Stimulated activated CD4-positive, alpha-beta T cell treated with anti-CD3 and anti-CD28 coated beads, Interleukin-4, amount 100 ng/mL, for 4 hours (primary cell): ENCODE measurements around the gene IFIH1.

Experiments
- DNase-seq, 2 experiments: peaks; one replicate each; pipeline ENCODE4 v3.0.0-alpha.2; 2020

IFIH1 gene

GRCh38 chr2:162318328-162319180 is at the start of gene IFIH1:
IFIH1 (minus strand) TSS chr2:162318684; CDS start chr2:162318307, 377 bp downstream.
- DNase-seq: peak; percentile 57 to 77

DNA sequence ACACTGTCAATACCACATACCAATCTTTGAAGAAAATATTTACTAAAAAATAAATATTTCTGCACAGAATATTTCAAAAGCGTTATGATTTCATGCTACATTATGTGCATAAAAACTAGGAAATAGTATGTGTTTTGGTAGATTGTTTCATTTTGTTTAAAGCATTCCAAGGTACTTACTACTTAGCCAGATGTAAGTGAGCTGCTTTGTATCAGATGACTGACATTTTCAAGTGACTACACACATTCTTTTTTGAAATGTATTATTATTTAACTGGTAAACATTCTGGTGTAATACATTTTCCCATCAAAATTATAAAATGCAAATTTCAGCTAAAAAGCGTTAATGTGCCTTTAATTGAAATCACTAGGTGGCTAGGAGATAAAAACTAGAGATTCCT is 46.9 kb upstream of the IFIH1 start:
- no peak for DNase-seq

DNA sequence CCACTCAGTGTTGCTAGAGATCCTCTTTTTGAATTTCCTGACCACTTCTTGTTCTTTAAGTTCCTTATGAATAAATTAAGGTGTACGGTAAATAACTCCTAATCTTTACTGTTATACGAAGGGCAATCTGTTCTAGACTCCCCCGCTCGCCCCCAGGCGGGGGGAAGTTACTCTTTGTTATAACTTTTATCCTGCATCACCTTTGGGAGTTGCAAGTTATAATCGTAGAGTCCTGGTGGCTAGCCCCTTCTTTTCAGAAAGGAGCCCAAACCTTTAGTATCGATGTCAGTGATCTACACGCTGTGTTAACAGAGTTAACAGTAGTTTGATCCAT is 26.1 kb upstream of the IFIH1 start:
- no peak for DNase-seq

DNA sequence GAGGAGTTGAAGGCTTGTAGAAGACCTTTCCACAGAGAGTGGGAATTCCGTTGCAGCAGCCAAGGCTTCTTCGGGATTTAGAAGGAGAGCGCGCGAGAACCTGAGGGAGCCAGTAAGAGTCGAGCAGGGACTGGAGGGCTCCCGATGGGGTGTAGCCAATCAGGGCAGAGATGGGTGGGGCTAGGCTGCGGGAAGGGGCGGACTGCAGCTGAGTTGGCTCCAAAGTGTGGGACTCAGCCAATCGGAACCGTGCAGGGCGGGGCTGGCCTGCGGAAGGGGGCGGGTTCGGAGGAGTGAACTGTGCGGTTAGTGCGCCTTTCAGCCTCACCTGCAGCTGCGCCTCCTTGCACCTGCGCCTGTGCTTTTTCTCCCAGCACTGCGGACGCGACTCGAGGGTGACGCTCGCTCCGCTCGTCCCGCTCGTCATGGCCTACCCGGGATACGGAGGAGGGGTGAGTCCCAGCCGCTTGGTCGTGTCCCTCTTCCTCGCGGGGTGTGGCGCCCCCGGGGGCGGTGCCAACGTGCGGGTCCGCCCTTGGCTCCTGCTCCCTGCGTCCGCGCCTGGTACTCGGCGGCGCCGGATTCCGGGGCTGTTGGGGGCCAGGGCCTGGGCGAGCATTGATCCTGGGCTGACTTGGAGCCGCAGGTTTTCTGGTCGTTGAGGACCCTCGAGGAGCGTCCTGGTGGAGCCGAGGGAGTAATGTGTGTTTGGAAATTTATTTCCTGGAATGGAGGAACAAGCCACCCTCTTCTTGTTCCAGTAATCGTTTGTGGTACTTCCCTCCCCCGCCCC is 25.5 kb upstream of the IFIH1 start, which contains the start of gene GCA:
TSS of gene GCA (plus strand) at position 309 of the 793 bp plus-strand sequence. CDS start at position 426, 117 bp downstream.
- DNase-seq: peak; percentile 97

DNA sequence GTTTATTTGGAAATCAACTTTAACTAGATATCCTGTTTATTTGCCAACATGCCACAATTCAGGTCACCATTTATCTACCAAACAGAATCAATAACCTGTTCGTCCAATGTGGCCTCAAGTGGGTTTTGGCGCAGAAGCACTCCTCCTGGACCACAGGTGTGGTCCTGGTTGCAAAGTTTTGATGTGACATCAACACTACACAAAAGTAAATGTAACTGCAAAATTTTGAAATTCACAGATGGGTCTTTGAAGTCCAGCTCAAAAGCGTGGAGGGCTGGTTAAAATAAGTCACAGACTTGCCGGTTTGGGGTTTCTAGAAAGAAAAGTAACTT is 25.0 kb upstream of the IFIH1 start:
- no peak for DNase-seq

- no peak for DNase-seq
Measured at GRCh38 chr2:162342841-162343240, 24.4 kb upstream of the IFIH1 start.

DNA sequence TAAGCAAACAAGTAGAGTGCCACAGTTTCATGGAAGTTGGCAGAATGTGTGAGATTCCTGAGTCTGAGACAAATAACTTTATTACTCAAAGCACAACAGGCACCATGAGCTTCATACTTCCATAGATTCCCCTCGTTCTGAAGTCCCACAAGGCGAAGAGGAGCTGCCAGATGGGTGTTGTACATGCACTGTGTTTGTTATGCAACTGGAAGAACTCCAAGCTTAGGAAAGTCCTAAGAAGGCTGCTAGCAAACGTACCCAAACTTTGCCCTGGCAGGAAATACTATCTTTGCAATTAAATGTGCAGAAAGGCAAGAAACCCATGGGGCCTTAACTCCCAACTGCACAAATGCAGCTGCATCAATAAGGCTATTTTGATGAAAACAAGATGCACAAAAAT is 23.8 kb upstream of the IFIH1 start:
- no peak for DNase-seq

GRCh38 chr2:162340822-162341221 is 22.3 kb upstream of the IFIH1 start:
- no peak for DNase-seq

- DNase-seq: no peak
Measured at GRCh38 chr2:162337868-162338267, 19.4 kb upstream of the IFIH1 start.

DNA sequence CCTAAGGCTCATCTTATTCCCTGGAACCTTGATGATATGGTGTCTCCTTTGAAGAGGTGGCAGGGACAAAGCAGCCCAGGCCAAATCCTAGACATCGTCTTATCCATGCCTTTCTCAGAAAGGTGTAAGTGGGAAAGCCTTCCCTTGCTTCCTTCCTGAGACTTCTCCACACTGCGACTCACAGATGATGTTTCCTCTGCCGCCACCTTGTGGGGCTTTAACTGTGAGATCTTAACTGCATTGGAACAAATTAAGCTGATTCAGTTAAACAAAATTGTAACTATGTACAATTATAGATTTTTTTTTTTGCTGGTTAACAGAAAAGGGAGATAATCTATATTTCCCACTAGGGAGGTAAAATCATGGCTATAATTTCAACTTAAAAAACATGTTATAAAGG is 15.5 kb upstream of the IFIH1 start:
- DNase-seq: peak in 1 of 2 experiments; percentile 15

DNA sequence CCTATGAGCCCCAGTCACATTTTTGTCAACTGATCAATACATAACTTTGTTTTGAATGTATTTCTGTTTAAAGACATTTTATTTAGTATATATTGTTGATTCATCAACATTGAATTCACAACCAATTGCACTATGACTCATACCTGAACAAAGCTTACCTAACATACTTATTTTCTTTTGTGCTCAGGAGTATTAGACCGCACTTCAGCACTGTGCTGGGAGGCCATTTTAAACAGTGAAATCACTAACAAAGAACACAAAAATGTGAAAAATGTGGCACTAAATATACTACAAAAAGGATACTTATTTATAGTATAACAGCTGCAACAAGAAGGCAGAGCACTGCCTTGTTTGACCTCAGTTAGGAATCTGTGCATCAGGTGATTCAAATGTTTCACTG is 12.4 kb upstream of the IFIH1 start:
- no peak for DNase-seq

GRCh38 chr2:162328424-162329157 is 10.1 kb upstream of the IFIH1 start:
- no peak for DNase-seq

GRCh38 chr2:162327806-162328205 is 9.3 kb upstream of the IFIH1 start:
- DNase-seq: no peak

- no peak for DNase-seq
Measured at GRCh38 chr2:162327134-162327769, 8.8 kb upstream of the IFIH1 start.

DNA sequence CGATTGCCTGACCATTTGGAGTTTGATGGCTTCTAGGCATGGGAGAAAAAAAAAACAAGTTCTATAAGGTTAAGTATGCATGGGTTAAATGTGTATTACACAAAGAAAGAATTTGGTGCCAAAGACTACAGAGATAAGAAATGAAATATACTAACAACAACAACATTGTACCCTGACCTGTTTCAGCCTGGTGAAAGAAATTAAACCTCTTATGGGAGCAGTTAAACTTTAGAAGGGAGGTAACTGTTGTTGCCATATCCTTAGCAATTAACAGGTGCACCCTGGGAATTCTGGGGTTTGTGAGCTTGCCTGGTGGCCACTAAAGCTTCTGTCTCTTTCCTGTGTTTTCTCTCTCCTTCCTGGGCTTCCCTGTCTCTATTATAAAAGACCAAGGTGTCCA is 6.5 kb upstream of the IFIH1 start:
- DNase-seq: no peak

- DNase-seq: no peak
Measured at GRCh38 chr2:162320864-162321517, 2.5 kb upstream of the IFIH1 start.

GRCh38 chr2:162317861-162318327 is 590 bp downstream of the IFIH1 start:
- DNase-seq: peak in 1 of 2 experiments; percentile 9

- DNase-seq: no peak
Measured at GRCh38 chr2:162317058-162317742, 1.3 kb downstream of the IFIH1 start.

- no peak for DNase-seq
Measured at GRCh38 chr2:162316590-162316989, 1.9 kb downstream of the IFIH1 start.

- DNase-seq: no peak
Measured at GRCh38 chr2:162315938-162316337, 2.5 kb downstream of the IFIH1 start.

DNA sequence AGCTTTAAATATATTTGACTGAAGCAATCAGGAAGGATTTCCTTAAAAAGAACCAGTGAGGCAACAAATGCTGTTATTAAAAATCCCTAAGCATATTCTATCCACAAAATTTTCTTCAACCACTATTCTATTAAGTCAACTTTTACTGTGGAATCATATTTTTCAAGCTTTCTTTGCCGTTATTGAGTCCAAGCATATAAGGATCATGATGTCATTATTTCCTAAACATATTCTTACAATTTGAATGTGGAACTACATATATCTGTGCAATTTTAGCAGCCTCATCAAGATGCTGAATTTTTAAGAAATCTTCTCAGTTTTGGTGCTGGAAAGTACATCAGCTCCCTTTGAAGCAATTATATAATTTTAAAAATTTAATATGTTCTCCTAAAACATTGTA is 5.6 kb downstream of the IFIH1 start:
- no peak for DNase-seq
